GM23248 (cell line): ENCODE data around the gene SPATA7. TPM values are rescaled to one million over a fixed set of nuclear protein-coding genes. Genes with fewer than 3 reads are reported as not detected.

ENCODE experiments used
- DNase-seq: peaks from one replicate; pipeline ENCODE4 v3.0.0-alpha.2; 2015
- H2AFZ ChIP-seq: fragments of 200-600 bp; sonication (generic); 2 replicates; pipeline ENCODE4 v1.6.1; 2016; ENCODE audit warnings: antibody characterized with exemption
- H3F3A ChIP-seq: fragments of 200-600 bp; sonication (generic); 2 replicates; pipeline ENCODE4 v1.6.1; 2016; ENCODE audit warnings: mild to moderate bottlenecking, antibody characterized with exemption, mixed run types; ENCODE audit not compliant: insufficient read depth
- H3K27ac ChIP-seq: fragments of 200-600 bp; sonication (generic); 2 replicates; pipeline ENCODE4 v1.5.1; 2016; ENCODE audit warnings: mild to moderate bottlenecking
- H3K27me3 ChIP-seq: fragments of 200-600 bp; sonication (generic); replicated peaks from 2 replicates; pipeline ENCODE4 v1.6.1; 2016; ENCODE audit warnings: mild to moderate bottlenecking; ENCODE audit not compliant: insufficient read depth
- H3K36me3 ChIP-seq: fragments of 200-600 bp; sonication (generic); 2 replicates; pipeline ENCODE4 v1.6.1; 2016; ENCODE audit warnings: low read depth, mild to moderate bottlenecking
- H3K4me1 ChIP-seq: fragments of 200-600 bp; sonication (generic); 2 replicates; pipeline ENCODE4 v1.6.1; 2016; ENCODE audit warnings: mild to moderate bottlenecking; ENCODE audit not compliant: insufficient read depth
- H3K4me2 ChIP-seq: fragments of 200-600 bp; sonication (generic); one replicate; pipeline ENCODE4 v1.6.1; 2016; ENCODE audit warnings: mild to moderate bottlenecking; ENCODE audit not compliant: unreplicated experiment
- H3K4me3 ChIP-seq: fragments of 200-600 bp; sonication (generic); 2 replicates; pipeline ENCODE4 v1.5.1; 2016; ENCODE audit warnings: mild to moderate bottlenecking
- H3K79me2 ChIP-seq: fragments of 200-600 bp; sonication (generic); 2 replicates; pipeline ENCODE4 v1.6.1; 2016; ENCODE audit warnings: mild to moderate bottlenecking; ENCODE audit not compliant: insufficient read depth
- H3K9ac ChIP-seq: fragments of 200-600 bp; sonication (generic); 2 replicates; pipeline ENCODE4 v1.6.1; 2016; ENCODE audit warnings: mild to moderate bottlenecking
- H3K9me2 ChIP-seq: fragments of 200-600 bp; sonication (generic); 2 replicates; pipeline ENCODE4 v1.6.1; 2016; ENCODE audit warnings: mixed run types, mild to moderate bottlenecking, moderate library complexity; ENCODE audit not compliant: insufficient read depth
- H3K9me3 ChIP-seq: fragments of 200-600 bp; sonication (generic); one replicate; pipeline ENCODE4 v1.6.1; 2017; ENCODE audit warnings: low read depth
- H4K20me1 ChIP-seq: fragments of 200-600 bp; sonication (generic); 2 replicates; pipeline ENCODE4 v1.6.0; 2016; ENCODE audit not compliant: insufficient read depth
- EZH2 ChIP-seq: fragments of 200-600 bp; sonication (generic); IDR thresholded peaks from 2 replicates; pipeline ENCODE4 v1.6.1; 2018; ENCODE audit warnings: antibody characterized with exemption, mild to moderate bottlenecking; ENCODE audit not compliant: insufficient read depth, poor library complexity, severe bottlenecking
- EZH2phosphoT487 ChIP-seq: fragments of 200-600 bp; sonication (generic); IDR thresholded peaks from 2 replicates; pipeline ENCODE4 v1.6.1; 2018; ENCODE audit warnings: antibody characterized with exemption, moderate library complexity, mild to moderate bottlenecking, low read depth; ENCODE audit not compliant: insufficient read depth
- WGBS, 2 experiments: methylation state at CpG; one replicate each; pipeline ENCODE4 v1.1.6; 2015 to 2017; ENCODE audit warnings: low lambda C conversion rate in 2 of 2, low coverage in 1 of 2; ENCODE audit errors: missing lambda C conversion rate in 2 of 2; 5-methylcytosine and 5-hydroxymethylcytosine counted together
- in situ Hi-C: fragments of 300-500 bp; cut with MboI; formaldehyde crosslinking; loops from 2 replicates; pipeline ENCODE4 v1.15.0; 2020
- polyA plus RNA-seq: library from polyadenylated mRNA; unstranded; fragments of >200 nt; fragmentation: Nextera tagmentation; extraction: Ambion mirVana; gene quantifications from 2 replicates; pipeline ENCODE4 v1.2.1, GENCODE V29; 2016
- total RNA-seq: library from RNA; depleted of rRNA; stranded (reverse); fragments of >200 nt; shearing (Covaris generic); gene quantifications from 2 replicates; pipeline ENCODE4 v1.2.3, GENCODE V29; 2014

SPATA7 gene
- total and polyA plus RNA-seq, 2 experiments from 2014 or later: 5.9 to 9.8 TPM

- H3K4me1 ChIP-seq: peaks cover 30% of the 10 kb centered on the region
- no peaks in the 10 kb centered on the region for H3K9me3 ChIP-seq
- H3K4me2 ChIP-seq: peak overlapping the region; percentile 27
- H3K4me3 ChIP-seq: no peak overlapping the region
- H2AFZ ChIP-seq: no peak overlapping the region
- no peaks in the 10 kb centered on the region for H4K20me1 ChIP-seq
- peak; percentile 68 for DNase-seq
- no peaks in the 10 kb centered on the region for H3K79me2 ChIP-seq
- no peaks in the 10 kb centered on the region for H3K9me2 ChIP-seq
- H3F3A ChIP-seq: peaks cover 18% of the 10 kb centered on the region; the same call in 1 of the 2 replicates
- 26 to 27% methylated on average over 1 of the region's 1 CpG for WGBS, 2 experiments
- no peaks in the 10 kb centered on the region for H3K27me3 ChIP-seq
- H3K27ac ChIP-seq: peak overlapping the region; percentile 8; the same call in 1 of the 2 replicates
- in situ Hi-C loops: no loop called here
- H3K36me3 ChIP-seq: peaks cover 31% of the 10 kb centered on the region
- no peak for TF ChIP-seq EZH2
- no peak for TF ChIP-seq EZH2phosphoT487
- H3K9ac ChIP-seq: no peak overlapping the region
Measured at GRCh38 chr14:88468406-88468805, 82.9 kb downstream of the SPATA7 start.

GRCh38 chr14:88470542-88471440 is 85.3 kb downstream of the SPATA7 start:
- no peak overlapping the region for H2AFZ ChIP-seq
- no peak overlapping the region for H3K9ac ChIP-seq
- no peak overlapping the region for H3K4me3 ChIP-seq
- peaks cover 28% of the 10 kb centered on the region for H3K36me3 ChIP-seq
- H3K27me3 ChIP-seq: no peaks in the 10 kb centered on the region
- in situ Hi-C loops: no loop called here
- H3K79me2 ChIP-seq: peaks cover 7% of the 10 kb centered on the region
- no peaks in the 10 kb centered on the region for H3K9me2 ChIP-seq
- H4K20me1 ChIP-seq: no peaks in the 10 kb centered on the region
- peak overlapping the region; percentile 23; the same call in 1 of the 2 replicates for H3K27ac ChIP-seq
- H3K4me2 ChIP-seq: no peak overlapping the region
- WGBS, 2 experiments: 75 to 79% methylated on average over 7 of the region's 7 CpGs
- peaks cover 18% of the 10 kb centered on the region; the same call in 1 of the 2 replicates for H3F3A ChIP-seq
- TF ChIP-seq EZH2 (no peak), EZH2phosphoT487 (no peak)
- H3K9me3 ChIP-seq: no peaks in the 10 kb centered on the region
- peaks cover 30% of the 10 kb centered on the region for H3K4me1 ChIP-seq
- DNase-seq: peak; percentile 45

GRCh38 chr14:88473791-88474190 is 88.3 kb downstream of the SPATA7 start:
- H3K36me3 ChIP-seq: peaks cover 19% of the 10 kb centered on the region
- H3F3A ChIP-seq: peaks cover 22% of the 10 kb centered on the region; the same call in 1 of the 2 replicates
- H3K9me2 ChIP-seq: no peaks in the 10 kb centered on the region
- H3K4me1 ChIP-seq: peaks cover 25% of the 10 kb centered on the region
- no peak overlapping the region for H2AFZ ChIP-seq
- TF ChIP-seq EZH2phosphoT487: no peak
- no peak for TF ChIP-seq EZH2
- H3K4me3 ChIP-seq: no peak overlapping the region
- no peak for DNase-seq
- H4K20me1 ChIP-seq: no peaks in the 10 kb centered on the region
- peaks cover 7% of the 10 kb centered on the region for H3K79me2 ChIP-seq
- in situ Hi-C loops: no loop called here
- H3K9me3 ChIP-seq: no peaks in the 10 kb centered on the region
- 88 to 100% methylated on average over 1 of the region's 1 CpG for WGBS, 2 experiments
- H3K9ac ChIP-seq: no peak overlapping the region
- no peak overlapping the region for H3K27ac ChIP-seq
- H3K27me3 ChIP-seq: no peaks in the 10 kb centered on the region
- no peak overlapping the region for H3K4me2 ChIP-seq

- Histone ChIP-seq H3K27ac (no peak overlapping the region), H3K36me3 (peaks cover 25% of the 10 kb centered on the region)
- in situ Hi-C loops: no loop called here
Measured at GRCh38 chr14:88476214-88476774, 90.8 kb downstream of the SPATA7 start.

More at GRCh38 chr14:88476214-88476774, 90.8 kb downstream of the SPATA7 start:
- no peaks in the 10 kb centered on the region for H4K20me1 ChIP-seq
- H3K27me3 ChIP-seq: no peaks in the 10 kb centered on the region
- peaks cover 10% of the 10 kb centered on the region; the same call in 1 of the 2 replicates for H3F3A ChIP-seq
- H3K9me3 ChIP-seq: no peaks in the 10 kb centered on the region
- no peak overlapping the region for H2AFZ ChIP-seq
- no peak for DNase-seq
- H3K4me1 ChIP-seq: peaks cover 10% of the 10 kb centered on the region
- WGBS, 2 experiments: 96 to 97% methylated on average over 7 of the region's 7 CpGs
- H3K9me2 ChIP-seq: no peaks in the 10 kb centered on the region
- no peak overlapping the region for H3K9ac ChIP-seq
- no peak overlapping the region for H3K4me2 ChIP-seq
- no peak for TF ChIP-seq EZH2
- no peak for TF ChIP-seq EZH2phosphoT487
- no peak overlapping the region for H3K4me3 ChIP-seq
- peaks cover 7% of the 10 kb centered on the region for H3K79me2 ChIP-seq
